ENCODE measurements around the gene S1PR5. TPM values are rescaled to one million over a fixed set of nuclear protein-coding genes. Genes with fewer than 3 reads are reported as not detected.
"Not testable (repeated sequence)": the region's sequence is repeated elsewhere in the genome, so short reads cannot be mapped to it uniquely, and the experiment has no call there.

S1PR5 gene
- total and polyA plus RNA-seq, 2 experiments from 2014 or later, result 4.6 to 8.0 TPM

DNA sequence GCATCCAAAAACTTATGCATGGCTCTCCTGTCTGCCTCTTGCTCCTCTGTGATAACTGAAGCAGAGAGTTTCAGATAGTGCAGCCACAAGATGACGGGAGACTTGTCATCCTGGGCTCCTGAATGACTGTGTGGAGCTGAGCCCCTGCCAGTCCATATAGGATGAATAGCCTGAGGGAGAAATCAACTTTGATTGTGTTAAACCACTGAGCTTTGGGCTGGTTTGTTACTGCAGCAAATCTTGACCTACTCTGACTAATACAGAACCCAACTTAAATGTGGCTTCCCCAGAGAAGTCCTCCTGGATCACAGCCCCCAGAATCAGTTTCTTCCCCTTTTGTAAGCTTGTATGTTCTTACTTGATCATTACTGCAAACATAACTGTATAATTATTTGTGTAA is 15.2 kb upstream of the S1PR5 start:
- H4K20me1 ChIP-seq (replicated peaks; ENCODE audit: insufficient read depth), result no peaks in the 10 kb centered on the region
- no peaks in the 10 kb centered on the region for H3K36me3 Mint-ChIP-seq (ENCODE audit: low read depth)
- H3K4me1 ChIP-seq (ENCODE audit: insufficient read depth), result no peaks in the 10 kb centered on the region
- no peak for ATAC-seq
- H3K27ac Mint-ChIP-seq, result no peak overlapping the region
- no peaks in the 10 kb centered on the region for H3K79me2 ChIP-seq (replicated peaks; ENCODE audit: insufficient read depth)
- no peaks in the 10 kb centered on the region for H3K9me3 Mint-ChIP-seq
- H3K4me1 Mint-ChIP-seq, result no peaks in the 10 kb centered on the region
- peaks cover 8% of the 10 kb centered on the region for H3K27me3 Mint-ChIP-seq (ENCODE audit: insufficient read depth, low read depth, poor library complexity)
- H3K4me3 ChIP-seq, result no peak overlapping the region
- no peaks in the 10 kb centered on the region for H3K27me3 ChIP-seq (ENCODE audit: insufficient read depth)
- no peaks in the 10 kb centered on the region; the same call in 1 of the 2 replicates for H3K36me3 ChIP-seq (ENCODE audit: insufficient read depth)
- H3K9me2 ChIP-seq (ENCODE audit: insufficient read depth), result no peaks in the 10 kb centered on the region
- H3K4me2 ChIP-seq, result no peak overlapping the region
- H3F3A ChIP-seq (replicated peaks; ENCODE audit: low read depth), result no peaks in the 10 kb centered on the region
- TF ChIP-seq, protein P1, sequence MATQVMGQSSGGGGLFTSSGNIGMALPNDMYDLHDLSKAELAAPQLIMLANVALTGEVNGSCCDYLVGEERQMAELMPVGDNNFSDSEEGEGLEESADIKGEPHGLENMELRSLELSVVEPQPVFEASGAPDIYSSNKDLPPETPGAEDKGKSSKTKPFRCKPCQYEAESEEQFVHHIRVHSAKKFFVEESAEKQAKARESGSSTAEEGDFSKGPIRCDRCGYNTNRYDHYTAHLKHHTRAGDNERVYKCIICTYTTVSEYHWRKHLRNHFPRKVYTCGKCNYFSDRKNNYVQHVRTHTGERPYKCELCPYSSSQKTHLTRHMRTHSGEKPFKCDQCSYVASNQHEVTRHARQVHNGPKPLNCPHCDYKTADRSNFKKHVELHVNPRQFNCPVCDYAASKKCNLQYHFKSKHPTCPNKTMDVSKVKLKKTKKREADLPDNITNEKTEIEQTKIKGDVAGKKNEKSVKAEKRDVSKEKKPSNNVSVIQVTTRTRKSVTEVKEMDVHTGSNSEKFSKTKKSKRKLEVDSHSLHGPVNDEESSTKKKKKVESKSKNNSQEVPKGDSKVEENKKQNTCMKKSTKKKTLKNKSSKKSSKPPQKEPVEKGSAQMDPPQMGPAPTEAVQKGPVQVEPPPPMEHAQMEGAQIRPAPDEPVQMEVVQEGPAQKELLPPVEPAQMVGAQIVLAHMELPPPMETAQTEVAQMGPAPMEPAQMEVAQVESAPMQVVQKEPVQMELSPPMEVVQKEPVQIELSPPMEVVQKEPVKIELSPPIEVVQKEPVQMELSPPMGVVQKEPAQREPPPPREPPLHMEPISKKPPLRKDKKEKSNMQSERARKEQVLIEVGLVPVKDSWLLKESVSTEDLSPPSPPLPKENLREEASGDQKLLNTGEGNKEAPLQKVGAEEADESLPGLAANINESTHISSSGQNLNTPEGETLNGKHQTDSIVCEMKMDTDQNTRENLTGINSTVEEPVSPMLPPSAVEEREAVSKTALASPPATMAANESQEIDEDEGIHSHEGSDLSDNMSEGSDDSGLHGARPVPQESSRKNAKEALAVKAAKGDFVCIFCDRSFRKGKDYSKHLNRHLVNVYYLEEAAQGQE (IDR thresholded peaks at IDR 0.05; ENCODE audit: unreplicated experiment), result no peak
- TF ChIP-seq, protein P2, sequence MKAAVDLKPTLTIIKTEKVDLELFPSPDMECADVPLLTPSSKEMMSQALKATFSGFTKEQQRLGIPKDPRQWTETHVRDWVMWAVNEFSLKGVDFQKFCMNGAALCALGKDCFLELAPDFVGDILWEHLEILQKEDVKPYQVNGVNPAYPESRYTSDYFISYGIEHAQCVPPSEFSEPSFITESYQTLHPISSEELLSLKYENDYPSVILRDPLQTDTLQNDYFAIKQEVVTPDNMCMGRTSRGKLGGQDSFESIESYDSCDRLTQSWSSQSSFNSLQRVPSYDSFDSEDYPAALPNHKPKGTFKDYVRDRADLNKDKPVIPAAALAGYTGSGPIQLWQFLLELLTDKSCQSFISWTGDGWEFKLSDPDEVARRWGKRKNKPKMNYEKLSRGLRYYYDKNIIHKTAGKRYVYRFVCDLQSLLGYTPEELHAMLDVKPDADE (IDR thresholded peaks at IDR 0.05), result no peak
- TF ChIP-seq POLR2AphosphoS5 (IDR thresholded peaks at IDR 0.05; ENCODE audit: low read depth), result no peak
- no peak for TF ChIP-seq STAT1 (IDR thresholded peaks at IDR 0.05; ENCODE audit: unreplicated experiment)
- TF ChIP-seq NANOG (IDR thresholded peaks at IDR 0.05; ENCODE audit: borderline replicate concordance), result no peak
- TF ChIP-seq, protein P3, sequence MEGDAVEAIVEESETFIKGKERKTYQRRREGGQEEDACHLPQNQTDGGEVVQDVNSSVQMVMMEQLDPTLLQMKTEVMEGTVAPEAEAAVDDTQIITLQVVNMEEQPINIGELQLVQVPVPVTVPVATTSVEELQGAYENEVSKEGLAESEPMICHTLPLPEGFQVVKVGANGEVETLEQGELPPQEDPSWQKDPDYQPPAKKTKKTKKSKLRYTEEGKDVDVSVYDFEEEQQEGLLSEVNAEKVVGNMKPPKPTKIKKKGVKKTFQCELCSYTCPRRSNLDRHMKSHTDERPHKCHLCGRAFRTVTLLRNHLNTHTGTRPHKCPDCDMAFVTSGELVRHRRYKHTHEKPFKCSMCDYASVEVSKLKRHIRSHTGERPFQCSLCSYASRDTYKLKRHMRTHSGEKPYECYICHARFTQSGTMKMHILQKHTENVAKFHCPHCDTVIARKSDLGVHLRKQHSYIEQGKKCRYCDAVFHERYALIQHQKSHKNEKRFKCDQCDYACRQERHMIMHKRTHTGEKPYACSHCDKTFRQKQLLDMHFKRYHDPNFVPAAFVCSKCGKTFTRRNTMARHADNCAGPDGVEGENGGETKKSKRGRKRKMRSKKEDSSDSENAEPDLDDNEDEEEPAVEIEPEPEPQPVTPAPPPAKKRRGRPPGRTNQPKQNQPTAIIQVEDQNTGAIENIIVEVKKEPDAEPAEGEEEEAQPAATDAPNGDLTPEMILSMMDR (conservative IDR thresholded peaks at IDR 0.05; ENCODE audit: low read depth in 2 of 2), result no peak
- TF ChIP-seq, protein P4, sequence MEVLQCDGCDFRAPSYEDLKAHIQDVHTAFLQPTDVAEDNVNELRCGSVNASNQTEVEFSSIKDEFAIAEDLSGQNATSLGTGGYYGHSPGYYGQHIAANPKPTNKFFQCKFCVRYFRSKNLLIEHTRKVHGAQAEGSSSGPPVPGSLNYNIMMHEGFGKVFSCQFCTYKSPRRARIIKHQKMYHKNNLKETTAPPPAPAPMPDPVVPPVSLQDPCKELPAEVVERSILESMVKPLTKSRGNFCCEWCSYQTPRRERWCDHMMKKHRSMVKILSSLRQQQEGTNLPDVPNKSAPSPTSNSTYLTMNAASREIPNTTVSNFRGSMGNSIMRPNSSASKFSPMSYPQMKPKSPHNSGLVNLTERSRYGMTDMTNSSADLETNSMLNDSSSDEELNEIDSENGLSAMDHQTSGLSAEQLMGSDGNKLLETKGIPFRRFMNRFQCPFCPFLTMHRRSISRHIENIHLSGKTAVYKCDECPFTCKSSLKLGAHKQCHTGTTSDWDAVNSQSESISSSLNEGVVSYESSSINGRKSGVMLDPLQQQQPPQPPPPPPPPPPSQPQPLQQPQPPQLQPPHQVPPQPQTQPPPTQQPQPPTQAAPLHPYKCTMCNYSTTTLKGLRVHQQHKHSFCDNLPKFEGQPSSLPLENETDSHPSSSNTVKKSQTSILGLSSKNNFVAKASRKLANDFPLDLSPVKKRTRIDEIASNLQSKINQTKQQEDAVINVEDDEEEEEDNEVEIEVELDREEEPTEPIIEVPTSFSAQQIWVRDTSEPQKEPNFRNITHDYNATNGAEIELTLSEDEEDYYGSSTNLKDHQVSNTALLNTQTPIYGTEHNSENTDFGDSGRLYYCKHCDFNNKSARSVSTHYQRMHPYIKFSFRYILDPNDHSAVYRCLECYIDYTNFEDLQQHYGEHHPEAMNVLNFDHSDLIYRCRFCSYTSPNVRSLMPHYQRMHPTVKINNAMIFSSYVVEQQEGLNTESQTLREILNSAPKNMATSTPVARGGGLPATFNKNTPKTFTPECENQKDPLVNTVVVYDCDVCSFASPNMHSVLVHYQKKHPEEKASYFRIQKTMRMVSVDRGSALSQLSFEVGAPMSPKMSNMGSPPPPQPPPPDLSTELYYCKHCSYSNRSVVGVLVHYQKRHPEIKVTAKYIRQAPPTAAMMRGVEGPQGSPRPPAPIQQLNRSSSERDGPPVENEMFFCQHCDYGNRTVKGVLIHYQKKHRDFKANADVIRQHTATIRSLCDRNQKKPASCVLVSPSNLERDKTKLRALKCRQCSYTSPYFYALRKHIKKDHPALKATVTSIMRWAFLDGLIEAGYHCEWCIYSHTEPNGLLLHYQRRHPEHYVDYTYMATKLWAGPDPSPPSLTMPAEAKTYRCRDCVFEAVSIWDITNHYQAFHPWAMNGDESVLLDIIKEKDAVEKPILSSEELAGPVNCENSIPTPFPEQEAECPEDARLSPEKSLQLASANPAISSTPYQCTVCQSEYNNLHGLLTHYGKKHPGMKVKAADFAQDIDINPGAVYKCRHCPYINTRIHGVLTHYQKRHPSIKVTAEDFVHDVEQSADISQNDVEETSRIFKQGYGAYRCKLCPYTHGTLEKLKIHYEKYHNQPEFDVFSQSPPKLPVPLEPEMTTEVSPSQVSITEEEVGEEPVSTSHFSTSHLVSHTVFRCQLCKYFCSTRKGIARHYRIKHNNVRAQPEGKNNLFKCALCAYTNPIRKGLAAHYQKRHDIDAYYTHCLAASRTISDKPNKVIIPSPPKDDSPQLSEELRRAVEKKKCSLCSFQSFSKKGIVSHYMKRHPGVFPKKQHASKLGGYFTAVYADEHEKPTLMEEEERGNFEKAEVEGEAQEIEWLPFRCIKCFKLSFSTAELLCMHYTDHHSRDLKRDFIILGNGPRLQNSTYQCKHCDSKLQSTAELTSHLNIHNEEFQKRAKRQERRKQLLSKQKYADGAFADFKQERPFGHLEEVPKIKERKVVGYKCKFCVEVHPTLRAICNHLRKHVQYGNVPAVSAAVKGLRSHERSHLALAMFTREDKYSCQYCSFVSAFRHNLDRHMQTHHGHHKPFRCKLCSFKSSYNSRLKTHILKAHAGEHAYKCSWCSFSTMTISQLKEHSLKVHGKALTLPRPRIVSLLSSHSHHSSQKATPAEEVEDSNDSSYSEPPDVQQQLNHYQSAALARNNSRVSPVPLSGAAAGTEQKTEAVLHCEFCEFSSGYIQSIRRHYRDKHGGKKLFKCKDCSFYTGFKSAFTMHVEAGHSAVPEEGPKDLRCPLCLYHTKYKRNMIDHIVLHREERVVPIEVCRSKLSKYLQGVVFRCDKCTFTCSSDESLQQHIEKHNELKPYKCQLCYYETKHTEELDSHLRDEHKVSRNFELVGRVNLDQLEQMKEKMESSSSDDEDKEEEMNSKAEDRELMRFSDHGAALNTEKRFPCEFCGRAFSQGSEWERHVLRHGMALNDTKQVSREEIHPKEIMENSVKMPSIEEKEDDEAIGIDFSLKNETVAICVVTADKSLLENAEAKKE (CRISPR knock-in tag; IDR thresholded peaks at IDR 0.05), result no peak
- TF ChIP-seq ZNF114 (CRISPR knock-in tag; IDR thresholded peaks at IDR 0.05), result no peak
- TF ChIP-seq JUNB (IDR thresholded peaks at IDR 0.05; ENCODE audit: unreplicated experiment), result no peak
- no peak for TF ChIP-seq EZH2 (IDR thresholded peaks at IDR 0.05; ENCODE audit: low read depth, unreplicated experiment)
- no peak for DNase-seq (ENCODE audit: low spot score)
- H3K4me3 Mint-ChIP-seq, result no peak overlapping the region
- H2AFZ ChIP-seq, result no peak overlapping the region
- no peak overlapping the region for H3K27ac ChIP-seq (ENCODE audit: low read depth)

DNA sequence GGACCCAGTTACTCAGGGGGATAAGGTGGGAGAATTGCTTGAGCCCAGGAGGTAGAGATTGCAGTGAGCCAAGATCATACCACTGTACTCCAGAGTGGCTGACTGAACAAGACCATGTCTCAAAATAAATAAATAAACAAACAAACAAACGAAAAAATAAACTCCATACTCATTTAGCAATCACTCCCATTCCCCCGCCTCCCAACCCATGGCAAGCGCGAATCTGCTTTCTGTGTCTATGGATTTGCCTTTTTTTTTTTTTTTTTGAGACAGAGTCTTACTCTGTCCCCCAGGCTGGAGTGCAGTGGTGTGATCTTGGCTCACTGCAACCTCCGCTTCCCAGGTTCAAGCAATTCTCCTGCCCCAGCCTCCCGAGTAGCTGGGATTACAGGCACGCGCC is 9.6 kb upstream of the S1PR5 start:
- H3K4me2 ChIP-seq; H3K27me3 Mint-ChIP-seq (ENCODE audit: insufficient read depth, low read depth, poor library complexity); ATAC-seq; H3K4me1 ChIP-seq (ENCODE audit: insufficient read depth); H3K36me3 ChIP-seq (ENCODE audit: insufficient read depth); H3K9me2 ChIP-seq (ENCODE audit: insufficient read depth); DNase-seq (ENCODE audit: low spot score); H2AFZ ChIP-seq; H4K20me1 ChIP-seq (replicated peaks; ENCODE audit: insufficient read depth); H3K9me3 Mint-ChIP-seq; H3K79me2 ChIP-seq (replicated peaks; ENCODE audit: insufficient read depth); H3K27ac ChIP-seq (ENCODE audit: low read depth); H3K4me1 Mint-ChIP-seq; H3F3A ChIP-seq (replicated peaks; ENCODE audit: low read depth); H3K27me3 ChIP-seq (ENCODE audit: insufficient read depth); H3K4me3 Mint-ChIP-seq; H3K27ac Mint-ChIP-seq; H3K4me3 ChIP-seq; H3K36me3 Mint-ChIP-seq (ENCODE audit: low read depth): not testable (repeated sequence)
